Lower lobe of right lung (tissue), 2 donors: Measurements from ENCODE around the gene ZSCAN18. TPM values are rescaled to one million over a fixed set of nuclear protein-coding genes. Genes with fewer than 3 reads are reported as not detected.
"Not testable (repeated sequence)": the region's sequence is repeated elsewhere in the genome, so short reads cannot be mapped to it uniquely, and the experiment has no call there.

ENCODE experiments used
- ATAC-seq, 2 donors: fragments of 200-7000 bp; cut with Tn5 transposase; one replicate each; pipeline ENCODE4 v1.9.1; 2020 to 2022; ENCODE audit warnings: mild to moderate bottlenecking in 2 of 2, moderate library complexity in 2 of 2
- DNase-seq: peaks from one replicate; pipeline ENCODE4 v3.0.0-alpha.2; 2020
- H3K27ac ChIP-seq: fragments of 200-600 bp; one replicate; pipeline ENCODE4 v1.8.0; 2022
- H3K27me3 ChIP-seq: fragments of 200-600 bp; one replicate; pipeline ENCODE4 v1.8.0; 2022; ENCODE audit warnings: low read depth
- H3K36me3 ChIP-seq: fragments of 200-600 bp; one replicate; pipeline ENCODE4 v1.8.0; 2022; ENCODE audit warnings: mild to moderate bottlenecking
- H3K4me1 ChIP-seq: fragments of 200-600 bp; one replicate; pipeline ENCODE4 v1.8.0; 2022
- H3K4me3 ChIP-seq: fragments of 200-600 bp; one replicate; pipeline ENCODE4 v1.8.0; 2022; ENCODE audit warnings: mild to moderate bottlenecking
- H3K9me3 ChIP-seq: fragments of 200-600 bp; one replicate; pipeline ENCODE4 v1.8.0; 2022
- CTCF ChIP-seq: fragments of 200-600 bp; IDR thresholded peaks from one replicate; pipeline ENCODE4 v1.8.0; 2022; ENCODE audit warnings: antibody characterized with exemption, mild to moderate bottlenecking
- intact Hi-C: fragments of 100-400 bp; cut with DNase I; formaldehyde crosslinking; loops from one replicate; pipeline ENCODE4 v1.11.0; 2022
- long read RNA-seq: library from polyadenylated mRNA; unstranded; transcript quantifications from one replicate; pipeline ENCODE4 v2.0.0, GENCODE V29; 2021
- total RNA-seq: library from RNA; stranded (reverse); fragmentation: NEBNext Ultra II Directional; extraction: Animal tissue kit (Norgen Biotek cat#: 25700); gene quantifications from one replicate; pipeline ENCODE4 v1.2.1, GENCODE V29; 2021
- donor health status: DM: no; HTN: yes; CAD: no; lungs with severe emphysema.

Gene ZSCAN18
- 44.2 TPM for total RNA-seq
- long read RNA-seq, transcript ZSCAN18-217 (7 exons, 2,190 nt) = major isoform, 31 of 76 reads
- long read RNA-seq, partial matches to known transcripts = 10 of 76 reads
- long read RNA-seq, other reads (novel, unspliced or antisense) = 30 of 76 reads

GRCh38 chr19:58097781-58098681, at the start of gene ZSCAN18:
TSS of gene ZSCAN18 (minus strand) at chr19:58098231. CDS start at chr19:58090267, 7,964 bp downstream.
- Histone ChIP-seq H3K4me1 (no peaks in the 10 kb centered on the region), H3K4me3 (peak within 1 kb of the TSS; percentile 86), H3K27ac (peak within 1 kb of the TSS; percentile 97), H3K9me3 (peaks cover 35% of the 10 kb centered on the region), H3K27me3 (no peaks in the 10 kb centered on the region), H3K36me3 (no peaks in the 10 kb centered on the region)
- no peak for TF ChIP-seq CTCF
- intact Hi-C loops = no loop called here
- DNase-seq (peak; percentile 96), ATAC-seq (peak; percentile 99 to 100)

GRCh38 chr19:58147475-58147874, 49.4 kb upstream of the ZSCAN18 start:
- H3K27ac ChIP-seq, ATAC-seq, H3K36me3 ChIP-seq, DNase-seq, H3K27me3 ChIP-seq, H3K4me1 ChIP-seq, H3K4me3 ChIP-seq, intact Hi-C loops: not testable (repeated sequence)
- peaks cover 50% of the 10 kb centered on the region for H3K9me3 ChIP-seq

GRCh38 chr19:58145849-58146248, 47.8 kb upstream of the ZSCAN18 start:
- ATAC-seq = no peak
- H3K9me3 ChIP-seq = peaks cover 66% of the 10 kb centered on the region

GRCh38 chr19:58134244-58134643, 36.2 kb upstream of the ZSCAN18 start:
- H3K36me3 ChIP-seq = peaks cover 36% of the 10 kb centered on the region
- DNase-seq = no peak
- intact Hi-C loops = no loop called here

More at GRCh38 chr19:58145849-58146248, 47.8 kb upstream of the ZSCAN18 start:
- Histone ChIP-seq H3K4me1 (peaks cover 8% of the 10 kb centered on the region), H3K4me3 (no peak overlapping the region), H3K27ac (no peak overlapping the region), H3K36me3 (peaks cover 19% of the 10 kb centered on the region), H3K27me3 (no peaks in the 10 kb centered on the region)
- intact Hi-C loops = no loop called here
- no peak for DNase-seq
- no peak for TF ChIP-seq CTCF

GRCh38 chr19:58129284-58129683, 31.3 kb upstream of the ZSCAN18 start:
- no peak for TF ChIP-seq CTCF
- DNase-seq (no peak), ATAC-seq (no peak)
- Histone ChIP-seq H3K27me3 (no peaks in the 10 kb centered on the region), H3K4me3 (no peak overlapping the region), H3K9me3 (peaks cover 100% of the 10 kb centered on the region), H3K27ac (no peak overlapping the region), H3K4me1 (no peaks in the 10 kb centered on the region), H3K36me3 (peaks cover 40% of the 10 kb centered on the region)
- intact Hi-C loops = no loop called here

More at GRCh38 chr19:58134244-58134643, 36.2 kb upstream of the ZSCAN18 start:
- H3K4me3 ChIP-seq = no peak overlapping the region
- TF ChIP-seq CTCF = no peak
- peaks cover 100% of the 10 kb centered on the region for H3K9me3 ChIP-seq
- no peak for ATAC-seq
- no peaks in the 10 kb centered on the region for H3K27me3 ChIP-seq
- H3K27ac ChIP-seq = no peak overlapping the region
- no peaks in the 10 kb centered on the region for H3K4me1 ChIP-seq
